ENCODE measurements around the gene CCSER1. TPM values are rescaled to one million over a fixed set of nuclear protein-coding genes. Genes with fewer than 3 reads are reported as not detected.

CCSER1 gene
- total and polyA plus RNA-seq, 4 donors, result 0.61 to 23.0 (median 3.8) TPM

DNA sequence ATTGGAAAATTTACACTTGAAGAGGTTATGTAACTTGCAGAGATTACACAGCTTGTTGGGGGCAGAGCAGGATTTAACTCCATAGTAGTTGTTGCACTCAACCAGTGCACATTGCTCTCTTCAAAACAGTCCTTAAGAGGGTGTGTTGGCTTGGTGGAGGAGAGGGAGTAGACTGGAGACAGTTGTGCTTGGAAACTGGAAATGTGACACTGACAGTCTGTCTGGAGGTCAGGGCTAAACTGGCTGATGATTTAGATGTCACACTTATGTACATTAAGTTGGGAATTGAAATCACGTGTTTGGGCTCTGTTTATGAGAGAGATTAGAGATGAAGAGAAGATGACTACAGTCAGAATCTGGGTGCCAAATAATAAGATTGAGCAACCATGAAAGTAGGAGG, 32.9 kb downstream of the CCSER1 start:
- Histone ChIP-seq H3K36me3 (ENCODE audit: control insufficient read depth in 4 of 4, insufficient read depth in 4 of 4, low read length in 4 of 4) (no peaks in the 10 kb centered on the region), H3K4me3 (no peak overlapping the region), H3K9ac (ENCODE audit: insufficient read depth in 1 of 2, low read length in 2 of 2) (no peak overlapping the region), H3K27me3 (ENCODE audit: control insufficient read depth in 3 of 3, insufficient read depth in 3 of 3, low read length in 2 of 3) (no peaks in the 10 kb centered on the region), H3K27ac (ENCODE audit: low read depth in 1 of 2, low read length in 1 of 2) (no peak overlapping the region), H3K9me3 (ENCODE audit: control insufficient read depth in 4 of 4, insufficient read depth in 3 of 4, low read length in 3 of 4) (peaks cover 0 to 4% (median 0%) of the 10 kb centered on the region in 4 donors), H3K4me1 (ENCODE audit: control insufficient read depth in 5 of 5, insufficient read depth in 5 of 5, low read length in 5 of 5) (peaks cover 0 to 2% (median 0%) of the 10 kb centered on the region in 5 donors)
- TF ChIP-seq, protein P1, sequence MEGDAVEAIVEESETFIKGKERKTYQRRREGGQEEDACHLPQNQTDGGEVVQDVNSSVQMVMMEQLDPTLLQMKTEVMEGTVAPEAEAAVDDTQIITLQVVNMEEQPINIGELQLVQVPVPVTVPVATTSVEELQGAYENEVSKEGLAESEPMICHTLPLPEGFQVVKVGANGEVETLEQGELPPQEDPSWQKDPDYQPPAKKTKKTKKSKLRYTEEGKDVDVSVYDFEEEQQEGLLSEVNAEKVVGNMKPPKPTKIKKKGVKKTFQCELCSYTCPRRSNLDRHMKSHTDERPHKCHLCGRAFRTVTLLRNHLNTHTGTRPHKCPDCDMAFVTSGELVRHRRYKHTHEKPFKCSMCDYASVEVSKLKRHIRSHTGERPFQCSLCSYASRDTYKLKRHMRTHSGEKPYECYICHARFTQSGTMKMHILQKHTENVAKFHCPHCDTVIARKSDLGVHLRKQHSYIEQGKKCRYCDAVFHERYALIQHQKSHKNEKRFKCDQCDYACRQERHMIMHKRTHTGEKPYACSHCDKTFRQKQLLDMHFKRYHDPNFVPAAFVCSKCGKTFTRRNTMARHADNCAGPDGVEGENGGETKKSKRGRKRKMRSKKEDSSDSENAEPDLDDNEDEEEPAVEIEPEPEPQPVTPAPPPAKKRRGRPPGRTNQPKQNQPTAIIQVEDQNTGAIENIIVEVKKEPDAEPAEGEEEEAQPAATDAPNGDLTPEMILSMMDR (IDR thresholded peaks at IDR 0.05; ENCODE audit: control extremely low read depth, extremely low read depth), result no peak
- DNase-seq (no peak), ATAC-seq (ENCODE audit: insufficient read depth, low FRiP score) (no peak)
- 32 to 46% methylated on average over 1 of the region's 1 CpG for WGBS, 2 donors

DNA sequence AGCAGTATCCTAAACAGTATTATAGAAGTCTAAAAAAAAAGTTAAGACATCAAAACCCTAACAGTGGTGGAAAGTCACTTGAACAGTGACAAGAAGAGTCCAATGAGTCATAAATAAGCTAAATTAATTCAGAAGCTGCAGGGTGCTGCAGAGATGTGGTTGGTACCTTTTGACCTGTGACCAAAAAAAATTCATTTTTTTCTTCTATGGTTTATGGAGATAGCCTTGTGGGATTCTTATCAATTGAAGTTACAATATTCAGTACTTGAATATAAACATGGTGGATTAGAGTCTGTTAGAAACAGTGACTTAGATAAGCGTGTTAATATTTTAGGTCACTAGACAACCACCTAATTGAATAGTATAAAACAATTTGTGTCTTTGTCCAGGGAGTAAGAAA, 35.4 kb downstream of the CCSER1 start:
- no peak for ATAC-seq (ENCODE audit: insufficient read depth, low FRiP score)
- no peak overlapping the region for H3K4me3 ChIP-seq
- H3K9me3 ChIP-seq (ENCODE audit: control insufficient read depth in 4 of 4, insufficient read depth in 3 of 4, low read length in 3 of 4), result peaks cover 0 to 4% (median 0%) of the 10 kb centered on the region in 4 donors
- H3K9ac ChIP-seq (ENCODE audit: insufficient read depth in 1 of 2, low read length in 2 of 2), result no peak overlapping the region
- DNase-seq, result no peak
- TF ChIP-seq, protein P1 (IDR thresholded peaks at IDR 0.05; ENCODE audit: control extremely low read depth, extremely low read depth), result no peak
- no peak overlapping the region for H3K27ac ChIP-seq (ENCODE audit: low read depth in 1 of 2, low read length in 1 of 2)
- whole genome bisulfite sequencing, 2 donors, result 88 to 91% methylated on average over 1 of the region's 1 CpG
- H3K4me1 ChIP-seq (ENCODE audit: control insufficient read depth in 5 of 5, insufficient read depth in 5 of 5, low read length in 5 of 5), result peaks cover 0 to 2% (median 0%) of the 10 kb centered on the region in 5 donors
- no peaks in the 10 kb centered on the region for H3K36me3 ChIP-seq (ENCODE audit: control insufficient read depth in 4 of 4, insufficient read depth in 4 of 4, low read length in 4 of 4)
- no peaks in the 10 kb centered on the region for H3K27me3 ChIP-seq (ENCODE audit: control insufficient read depth in 3 of 3, insufficient read depth in 3 of 3, low read length in 2 of 3)

DNA sequence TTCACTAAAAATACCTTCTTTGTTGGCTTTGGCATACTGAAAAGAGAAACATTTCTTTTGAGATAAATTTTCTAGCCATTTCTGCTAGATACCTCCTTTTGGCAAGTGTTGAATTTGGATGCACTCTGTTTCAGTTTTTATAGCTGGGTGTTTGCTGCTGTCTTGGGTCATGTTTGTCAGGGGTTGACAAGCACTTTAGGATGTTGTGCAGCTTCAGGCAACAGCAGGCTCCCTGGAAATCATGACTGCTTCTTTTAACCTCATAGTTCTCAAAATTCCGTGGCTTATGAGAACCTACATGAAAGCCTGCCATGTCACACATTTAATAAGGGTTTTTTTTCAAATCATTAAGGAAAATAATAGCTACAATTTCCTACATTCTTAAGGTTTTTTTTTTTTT, 36.7 kb downstream of the CCSER1 start:
- Histone ChIP-seq H3K9me3 (ENCODE audit: control insufficient read depth in 4 of 4, insufficient read depth in 3 of 4, low read length in 3 of 4) (peaks cover 0 to under 1% (median 0%) of the 10 kb centered on the region in 4 donors), H3K27ac (ENCODE audit: low read depth in 1 of 2, low read length in 1 of 2) (no peak overlapping the region), H3K9ac (ENCODE audit: insufficient read depth in 1 of 2, low read length in 2 of 2) (no peak overlapping the region), H3K4me1 (ENCODE audit: control insufficient read depth in 5 of 5, insufficient read depth in 5 of 5, low read length in 5 of 5) (peaks cover 0 to 2% (median 0%) of the 10 kb centered on the region in 5 donors), H3K27me3 (ENCODE audit: control insufficient read depth in 3 of 3, insufficient read depth in 3 of 3, low read length in 2 of 3) (no peaks in the 10 kb centered on the region), H3K4me3 (no peak overlapping the region), H3K36me3 (ENCODE audit: control insufficient read depth in 4 of 4, insufficient read depth in 4 of 4, low read length in 4 of 4) (no peaks in the 10 kb centered on the region)
- ATAC-seq (ENCODE audit: insufficient read depth, low FRiP score) (no peak), DNase-seq (no peak)
- TF ChIP-seq, protein P1 (IDR thresholded peaks at IDR 0.05; ENCODE audit: control extremely low read depth, extremely low read depth), result no peak
- WGBS, 2 donors, result 76 to 83% methylated on average over 1 of the region's 1 CpG

DNA sequence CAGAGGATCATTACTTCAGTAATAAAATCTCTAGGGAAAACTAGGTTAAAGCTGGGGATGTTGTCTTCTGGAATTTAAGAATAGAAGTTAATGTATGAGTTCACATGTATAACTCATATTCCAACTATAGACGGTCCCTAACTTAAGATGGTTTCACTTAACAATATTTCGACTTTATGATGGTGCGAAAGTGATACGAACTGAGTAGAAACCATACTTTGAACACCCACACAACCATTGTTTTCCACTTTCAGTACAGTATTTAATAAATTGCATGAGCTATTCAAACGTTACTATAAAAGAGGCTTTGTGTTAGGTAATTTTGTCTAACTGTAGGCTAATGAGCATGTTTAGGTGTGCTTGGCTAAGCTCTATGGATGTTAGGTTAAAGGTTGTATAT, 38.7 kb downstream of the CCSER1 start:
- no peaks in the 10 kb centered on the region for H3K36me3 ChIP-seq (ENCODE audit: control insufficient read depth in 4 of 4, insufficient read depth in 4 of 4, low read length in 4 of 4)
- no peaks in the 10 kb centered on the region for H3K27me3 ChIP-seq (ENCODE audit: control insufficient read depth in 3 of 3, insufficient read depth in 3 of 3, low read length in 2 of 3)
- ATAC-seq (ENCODE audit: insufficient read depth, low FRiP score) (no peak), DNase-seq (no peak)
- WGBS, 2 donors, result 90 to 95% methylated on average over 5 of the region's 5 CpGs
- no peaks in the 10 kb centered on the region for H3K9me3 ChIP-seq (ENCODE audit: control insufficient read depth in 4 of 4, insufficient read depth in 3 of 4, low read length in 3 of 4)
- no peak overlapping the region for H3K27ac ChIP-seq (ENCODE audit: low read depth in 1 of 2, low read length in 1 of 2)
- no peak overlapping the region for H3K4me3 ChIP-seq
- H3K9ac ChIP-seq (ENCODE audit: insufficient read depth in 1 of 2, low read length in 2 of 2), result no peak overlapping the region
- TF ChIP-seq, protein P1 (IDR thresholded peaks at IDR 0.05; ENCODE audit: control extremely low read depth, extremely low read depth), result no peak
- no peaks in the 10 kb centered on the region for H3K4me1 ChIP-seq (ENCODE audit: control insufficient read depth in 5 of 5, insufficient read depth in 5 of 5, low read length in 5 of 5)
